Progenitor cell of endocrine pancreas (in vitro differentiated cells): Measurements from ENCODE around the gene BCLAF1. TPM values are rescaled to one million over a fixed set of nuclear protein-coding genes. Genes with fewer than 3 reads are reported as not detected.

Experiments used
- DNase-seq: peaks from one replicate; pipeline ENCODE4 v3.0.0; 2021; ENCODE audit warnings: low spot score; ENCODE audit not compliant: unreplicated experiment
- H3K27ac Mint-ChIP-seq: 2 replicates; pipeline ENCODE4 v1.8.0; 2021; ENCODE audit warnings: mild to moderate bottlenecking, moderate library complexity, mixed read lengths
- H3K27me3 Mint-ChIP-seq: 2 replicates; pipeline ENCODE4 v1.8.0; 2021; ENCODE audit warnings: mixed read lengths
- H3K36me3 Mint-ChIP-seq: 2 replicates; pipeline ENCODE4 v1.8.0; 2022; ENCODE audit warnings: mixed read lengths; ENCODE audit not compliant: insufficient read depth
- H3K4me1 Mint-ChIP-seq: 2 replicates; pipeline ENCODE4 v1.8.0; 2021; ENCODE audit warnings: low read depth, mixed read lengths
- H3K4me3 Mint-ChIP-seq: 2 replicates; pipeline ENCODE4 v1.8.0; 2021; ENCODE audit warnings: low read depth, mild to moderate bottlenecking, moderate library complexity, mixed read lengths
- H3K9me3 Mint-ChIP-seq: 2 replicates; pipeline ENCODE4 v1.8.0; 2021; ENCODE audit warnings: low read depth, mixed read lengths
- CTCF ChIP-seq: fragments of 200-600 bp; sonication (generic); IDR thresholded peaks from one replicate; pipeline ENCODE4 v1.5.0; 2021; ENCODE audit warnings: antibody characterized with exemption, mild to moderate bottlenecking; ENCODE audit not compliant: unreplicated experiment
- total RNA-seq: library from RNA; stranded (reverse); gene quantifications from 2 replicates; pipeline ENCODE4 v1.2.1, GENCODE V29; 2021

Gene BCLAF1
- total RNA-seq, 1 donor from 2014 or later = 256 TPM

GRCh38 chr6:136213012-136213539 is 76.6 kb downstream of the BCLAF1 start:
- Mint-ChIP-seq H3K27ac (no peak overlapping the region), H3K4me1 (no peaks in the 10 kb centered on the region), H3K4me3 (no peak overlapping the region), H3K27me3 (no peaks in the 10 kb centered on the region), H3K36me3 (no peaks in the 10 kb centered on the region), H3K9me3 (peaks cover 4% of the 10 kb centered on the region)
- no peak for TF ChIP-seq CTCF
- no peak for DNase-seq

- Mint-ChIP-seq H3K9me3 (peaks cover 4% of the 10 kb centered on the region), H3K4me1 (no peaks in the 10 kb centered on the region), H3K27ac (no peak overlapping the region), H3K4me3 (no peak overlapping the region), H3K36me3 (no peaks in the 10 kb centered on the region), H3K27me3 (no peaks in the 10 kb centered on the region)
- no peak for DNase-seq
- TF ChIP-seq CTCF = no peak
Observed at GRCh38 chr6:136212608-136213007, 77.0 kb downstream of the BCLAF1 start.

GRCh38 chr6:136210398-136211165 is 79.1 kb downstream of the BCLAF1 start:
- Mint-ChIP-seq H3K4me3 (no peak overlapping the region), H3K4me1 (no peaks in the 10 kb centered on the region), H3K36me3 (no peaks in the 10 kb centered on the region), H3K9me3 (peaks cover 4% of the 10 kb centered on the region), H3K27me3 (no peaks in the 10 kb centered on the region), H3K27ac (no peak overlapping the region)
- DNase-seq = no peak
- TF ChIP-seq CTCF = no peak

GRCh38 chr6:136209496-136209895 is 80.2 kb downstream of the BCLAF1 start:
- no peak for DNase-seq
- Mint-ChIP-seq H3K9me3 (peaks cover 4% of the 10 kb centered on the region), H3K27ac (no peak overlapping the region), H3K27me3 (no peaks in the 10 kb centered on the region), H3K36me3 (no peaks in the 10 kb centered on the region), H3K4me1 (no peaks in the 10 kb centered on the region), H3K4me3 (no peak overlapping the region)
- TF ChIP-seq CTCF = no peak

GRCh38 chr6:136208783-136209182 is 80.9 kb downstream of the BCLAF1 start:
- no peaks in the 10 kb centered on the region for H3K27me3 Mint-ChIP-seq
- TF ChIP-seq CTCF = no peak
- no peaks in the 10 kb centered on the region for H3K36me3 Mint-ChIP-seq
- no peak overlapping the region for H3K27ac Mint-ChIP-seq
- no peak for DNase-seq
- H3K4me3 Mint-ChIP-seq = no peak overlapping the region
- no peaks in the 10 kb centered on the region for H3K4me1 Mint-ChIP-seq
- H3K9me3 Mint-ChIP-seq = peaks cover 4% of the 10 kb centered on the region

Other genes starting within 250 kb of the BCLAF1 start
- 2.9 and 3.8 TPM in 2 replicates for gene MTFR2, start 39.5 kb downstream of the BCLAF1 start, total RNA-seq